BLaER1 (cell line): Measurements from ENCODE around the gene CLIC1.

Source experiments
- H3K27ac ChIP-seq: shearing (Covaris generic); formaldehyde crosslinking; 2 replicates; pipeline ENCODE4 v1.8.1; 2022
- H3K27me3 ChIP-seq: shearing (Covaris generic); formaldehyde crosslinking; 2 replicates; pipeline ENCODE4 v1.8.1; 2022
- H3K36me3 ChIP-seq: shearing (Covaris generic); formaldehyde crosslinking; 2 replicates; pipeline ENCODE4 v1.8.1; 2022
- H3K4me1 ChIP-seq: shearing (Covaris generic); formaldehyde crosslinking; 2 replicates; pipeline ENCODE4 v1.8.1; 2022
- H3K4me2 ChIP-seq: shearing (Covaris generic); formaldehyde crosslinking; 2 replicates; pipeline ENCODE4 v1.8.1; 2022
- H3K4me3 ChIP-seq: shearing (Covaris generic); formaldehyde crosslinking; 2 replicates; pipeline ENCODE4 v1.8.1; 2022
- H3K9ac ChIP-seq: shearing (Covaris generic); formaldehyde crosslinking; 2 replicates; pipeline ENCODE4 v1.8.1; 2022
- H3K9me3 ChIP-seq: shearing (Covaris generic); formaldehyde crosslinking; 2 replicates; pipeline ENCODE4 v1.8.1; 2022
- H4K20me1 ChIP-seq: shearing (Covaris generic); formaldehyde crosslinking; 2 replicates; pipeline ENCODE4 v1.8.1; 2022
- Cebpa-rat ChIP-seq: shearing (Covaris generic); IDR thresholded peaks from 2 replicates; pipeline ENCODE4 v1.8.1; 2022

The CLIC1 gene

GRCh38 chr6:31723980-31724691 is 12.2 kb downstream of the CLIC1 start:
- peak overlapping the region; percentile 99 for H3K4me2 ChIP-seq
- no peak for TF ChIP-seq Cebpa-rat

DNA sequence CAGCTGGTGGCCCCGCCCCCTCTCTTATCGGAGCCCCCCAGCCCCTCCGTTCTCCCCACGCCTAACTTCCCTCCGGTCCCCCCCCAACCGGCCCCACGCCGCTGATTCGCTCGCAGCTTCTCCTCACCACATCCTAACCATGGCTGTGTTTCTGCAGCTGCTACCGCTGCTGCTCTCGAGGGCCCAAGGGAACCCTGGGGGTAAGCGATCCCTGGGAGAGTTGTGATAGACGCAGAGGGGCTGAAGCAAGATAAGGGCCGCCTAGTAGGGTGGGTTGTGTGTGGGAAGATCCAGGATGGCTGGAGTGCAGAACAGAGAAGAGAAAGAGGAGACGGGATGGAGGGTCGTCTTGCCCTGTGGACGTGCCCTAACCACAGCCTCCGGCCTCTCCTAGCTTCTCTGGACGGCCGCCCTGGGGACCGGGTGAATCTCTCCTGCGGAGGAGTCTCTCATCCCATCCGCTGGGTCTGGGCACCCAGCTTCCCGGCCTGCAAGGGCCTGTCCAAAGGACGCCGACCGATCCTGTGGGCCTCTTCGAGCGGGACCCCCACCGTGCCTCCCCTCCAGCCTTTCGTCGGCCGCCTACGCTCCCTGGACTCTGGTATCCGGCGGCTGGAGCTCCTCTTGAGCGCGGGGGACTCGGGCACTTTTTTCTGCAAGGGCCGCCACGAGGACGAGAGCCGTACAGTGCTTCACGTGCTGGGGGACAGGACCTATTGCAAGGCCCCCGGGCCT is 12.9 kb downstream of the CLIC1 start, which contains the start of gene MPIG6B:
Gene MPIG6B, plus strand, starts transcription at position 129 of the 735 bp plus-strand sequence. Its CDS starts 11 bp downstream, at position 140.
- TF ChIP-seq Cebpa-rat, result peak; percentile 31; the same call in 1 of the 2 replicates
- H3K27me3 ChIP-seq, result no peaks in the 10 kb centered on the region
- peaks cover 29% of the 10 kb centered on the region for H3K36me3 ChIP-seq
- no peaks in the 10 kb centered on the region for H3K9me3 ChIP-seq
- peaks cover 39% of the 10 kb centered on the region for H4K20me1 ChIP-seq
- peak within 1 kb of the TSS; percentile 99 for H3K4me2 ChIP-seq
- peak within 1 kb of the TSS; percentile 56 for H3K4me3 ChIP-seq
- H3K27ac ChIP-seq, result peak within 1 kb of the TSS; percentile 83
- peak within 1 kb of the TSS; percentile 55; the same call in 1 of the 2 replicates for H3K9ac ChIP-seq
- H3K4me1 ChIP-seq, result peaks cover 72% of the 10 kb centered on the region

More at GRCh38 chr6:31723980-31724691, 12.2 kb downstream of the CLIC1 start:
- Histone ChIP-seq H3K4me1 (peaks cover 79% of the 10 kb centered on the region), H3K27ac (peak overlapping the region; percentile 83), H3K9me3 (no peaks in the 10 kb centered on the region), H4K20me1 (peaks cover 47% of the 10 kb centered on the region), H3K27me3 (no peaks in the 10 kb centered on the region), H3K4me3 (peak overlapping the region; percentile 56), H3K36me3 (peaks cover 34% of the 10 kb centered on the region), H3K9ac (peak overlapping the region; percentile 55; the same call in 1 of the 2 replicates)

GRCh38 chr6:31722173-31722572 is 14.2 kb downstream of the CLIC1 start:
- no peak for TF ChIP-seq Cebpa-rat
- H3K4me3 ChIP-seq, result no peak overlapping the region

GRCh38 chr6:31721351-31722020 is 14.8 kb downstream of the CLIC1 start, which contains the start of gene LY6G6C:
LY6G6C (minus strand) TSS chr6:31721746; CDS start chr6:31721679, 67 bp downstream.
- Histone ChIP-seq H3K4me1 (peaks cover 53% of the 10 kb centered on the region), H3K27ac (peak within 1 kb of the TSS; percentile 66; the same call in 1 of the 2 replicates), H4K20me1 (peaks cover 23% of the 10 kb centered on the region), H3K4me3 (no peak within 1 kb of the TSS), H3K9me3 (no peaks in the 10 kb centered on the region), H3K36me3 (peaks cover 19% of the 10 kb centered on the region), H3K27me3 (no peaks in the 10 kb centered on the region), H3K4me2 (peak within 1 kb of the TSS; percentile 99), H3K9ac (no peak within 1 kb of the TSS)
- TF ChIP-seq Cebpa-rat, result no peak

More at GRCh38 chr6:31722173-31722572, 14.2 kb downstream of the CLIC1 start:
- Histone ChIP-seq H4K20me1 (peaks cover 30% of the 10 kb centered on the region), H3K9me3 (no peaks in the 10 kb centered on the region), H3K4me1 (peaks cover 60% of the 10 kb centered on the region), H3K4me2 (peak overlapping the region; percentile 99; the same call in 1 of the 2 replicates), H3K36me3 (peaks cover 26% of the 10 kb centered on the region), H3K9ac (no peak overlapping the region), H3K27me3 (no peaks in the 10 kb centered on the region), H3K27ac (no peak overlapping the region)

DNA sequence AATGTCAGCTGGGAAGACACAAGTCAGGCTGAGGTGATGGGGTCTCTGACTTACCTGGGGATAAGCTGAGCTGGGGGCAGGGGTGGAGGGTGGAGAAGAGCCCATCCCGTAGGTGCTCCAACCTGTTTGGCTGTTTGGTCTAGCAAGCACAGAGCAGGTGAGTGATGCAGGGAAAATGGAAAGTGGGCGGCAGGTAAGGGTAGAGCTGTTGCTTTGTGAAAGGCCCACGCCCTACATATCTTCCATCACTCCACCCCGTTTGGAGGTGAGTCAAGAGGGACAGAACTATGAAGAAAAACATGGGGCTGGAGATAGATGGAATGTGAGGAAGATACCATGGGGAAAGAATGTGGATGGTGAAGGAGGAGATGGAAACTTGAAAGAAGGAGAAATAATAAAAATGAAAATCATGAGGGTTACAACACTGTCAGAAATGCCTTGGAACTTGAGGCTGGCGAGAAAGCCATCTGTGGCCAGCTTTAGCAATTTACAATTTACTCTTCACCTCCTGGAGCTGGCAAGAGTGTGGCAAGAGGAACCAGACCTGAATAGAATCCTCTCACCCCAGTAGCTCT is 16.0 kb downstream of the CLIC1 start:
- no peak for TF ChIP-seq Cebpa-rat
- H3K27ac ChIP-seq, result no peak overlapping the region
- no peak overlapping the region for H3K4me2 ChIP-seq
- peaks cover 7% of the 10 kb centered on the region; the same call in 1 of the 2 replicates for H3K36me3 ChIP-seq
- no peaks in the 10 kb centered on the region for H3K27me3 ChIP-seq
- H3K4me1 ChIP-seq, result peaks cover 44% of the 10 kb centered on the region
- H3K9ac ChIP-seq, result no peak overlapping the region
- no peaks in the 10 kb centered on the region for H3K9me3 ChIP-seq
- no peak overlapping the region for H3K4me3 ChIP-seq
- peaks cover 17% of the 10 kb centered on the region for H4K20me1 ChIP-seq

DNA sequence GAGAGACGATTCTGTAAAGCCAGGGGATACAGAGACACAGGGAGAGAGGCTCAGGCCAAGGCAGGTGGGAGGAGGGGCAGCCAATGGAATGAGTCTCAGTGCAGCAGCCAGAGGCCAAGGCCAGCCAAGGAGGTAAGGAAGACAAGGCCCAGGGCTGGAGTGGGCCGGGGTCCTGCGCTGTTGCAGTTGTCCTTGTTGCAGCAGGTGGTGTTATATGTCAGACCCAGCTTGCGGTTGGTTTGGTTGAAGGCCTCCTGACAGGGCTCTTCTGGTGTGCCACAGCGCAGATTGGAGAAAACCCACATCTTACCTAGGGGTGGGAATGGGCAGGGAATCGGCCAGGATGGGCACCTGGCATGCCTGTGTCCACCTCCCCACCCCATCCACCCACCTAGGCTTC is 17.3 kb downstream of the CLIC1 start:
- peaks cover 7% of the 10 kb centered on the region for H4K20me1 ChIP-seq
- H3K4me1 ChIP-seq, result peaks cover 44% of the 10 kb centered on the region
- H3K9me3 ChIP-seq, result no peaks in the 10 kb centered on the region
- no peak for TF ChIP-seq Cebpa-rat
- no peak overlapping the region for H3K9ac ChIP-seq
- peaks cover 2% of the 10 kb centered on the region; the same call in 1 of the 2 replicates for H3K36me3 ChIP-seq
- H3K27ac ChIP-seq, result no peak overlapping the region
- H3K27me3 ChIP-seq, result no peaks in the 10 kb centered on the region
- no peak overlapping the region for H3K4me2 ChIP-seq
- H3K4me3 ChIP-seq, result no peak overlapping the region

GRCh38 chr6:31718265-31718664 is 18.1 kb downstream of the CLIC1 start:
- TF ChIP-seq Cebpa-rat, result no peak
- Histone ChIP-seq H3K4me3 (no peak overlapping the region), H4K20me1 (no peaks in the 10 kb centered on the region), H3K36me3 (no peaks in the 10 kb centered on the region), H3K4me2 (no peak overlapping the region), H3K27me3 (no peaks in the 10 kb centered on the region), H3K27ac (no peak overlapping the region), H3K9me3 (no peaks in the 10 kb centered on the region), H3K4me1 (peaks cover 44% of the 10 kb centered on the region), H3K9ac (no peak overlapping the region)

DNA sequence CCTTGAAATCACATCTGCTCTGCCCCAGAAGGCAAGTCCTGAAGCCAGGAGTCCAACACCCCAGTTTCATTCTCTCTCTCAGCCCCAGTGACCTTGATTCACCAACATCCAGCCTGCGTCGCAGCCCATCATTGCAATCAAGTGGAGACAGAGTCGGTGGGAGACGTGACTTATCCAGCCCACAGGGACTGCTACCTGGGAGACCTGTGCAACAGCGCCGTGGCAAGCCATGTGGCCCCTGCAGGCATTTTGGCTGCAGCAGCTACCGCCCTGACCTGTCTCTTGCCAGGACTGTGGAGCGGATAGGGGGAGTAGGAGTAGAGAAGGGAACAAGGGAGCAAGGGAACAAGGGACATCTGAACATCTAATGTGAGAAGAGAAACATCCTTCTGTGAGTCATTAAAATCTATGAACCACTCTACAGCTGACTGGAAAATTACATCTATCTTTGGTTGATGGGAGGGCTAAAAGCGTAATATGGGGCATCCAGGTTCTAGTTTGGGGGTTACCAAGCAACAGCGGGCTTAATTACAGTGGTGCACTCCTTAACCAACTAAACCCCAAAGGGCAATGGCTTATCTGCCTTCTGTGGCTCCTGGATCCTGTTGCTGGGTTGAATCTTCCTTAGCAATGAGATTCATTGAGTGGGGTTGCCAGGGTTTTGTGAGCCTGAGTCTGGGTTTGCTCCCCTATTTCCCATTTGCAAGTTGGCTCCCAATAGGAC is 18.7 kb downstream of the CLIC1 start:
- no peak overlapping the region for H3K27ac ChIP-seq

More for the DNA sequence above, 18.7 kb downstream of the CLIC1 start:
- H3K36me3 ChIP-seq, result no peaks in the 10 kb centered on the region
- H3K4me2 ChIP-seq, result no peak overlapping the region
- H3K9ac ChIP-seq, result no peak overlapping the region
- no peaks in the 10 kb centered on the region for H4K20me1 ChIP-seq
- H3K9me3 ChIP-seq, result no peaks in the 10 kb centered on the region
- H3K4me1 ChIP-seq, result peaks cover 44% of the 10 kb centered on the region
- H3K4me3 ChIP-seq, result no peak overlapping the region
- H3K27me3 ChIP-seq, result no peaks in the 10 kb centered on the region
- no peak for TF ChIP-seq Cebpa-rat
